Activated T-cell treated with anti-CD3 and anti-CD28 coated beads for 48 hours (primary cell): Measurements from ENCODE around the gene FAM72A.
"Not testable (repeated sequence)": the region's sequence is repeated elsewhere in the genome, so short reads cannot be mapped to it uniquely, and the experiment has no call there.

Experiments used
- DNase-seq: peaks from one replicate; pipeline ENCODE4 v3.0.0-alpha.2; 2020; ENCODE audit warnings: low read depth

Gene FAM72A

DNA sequence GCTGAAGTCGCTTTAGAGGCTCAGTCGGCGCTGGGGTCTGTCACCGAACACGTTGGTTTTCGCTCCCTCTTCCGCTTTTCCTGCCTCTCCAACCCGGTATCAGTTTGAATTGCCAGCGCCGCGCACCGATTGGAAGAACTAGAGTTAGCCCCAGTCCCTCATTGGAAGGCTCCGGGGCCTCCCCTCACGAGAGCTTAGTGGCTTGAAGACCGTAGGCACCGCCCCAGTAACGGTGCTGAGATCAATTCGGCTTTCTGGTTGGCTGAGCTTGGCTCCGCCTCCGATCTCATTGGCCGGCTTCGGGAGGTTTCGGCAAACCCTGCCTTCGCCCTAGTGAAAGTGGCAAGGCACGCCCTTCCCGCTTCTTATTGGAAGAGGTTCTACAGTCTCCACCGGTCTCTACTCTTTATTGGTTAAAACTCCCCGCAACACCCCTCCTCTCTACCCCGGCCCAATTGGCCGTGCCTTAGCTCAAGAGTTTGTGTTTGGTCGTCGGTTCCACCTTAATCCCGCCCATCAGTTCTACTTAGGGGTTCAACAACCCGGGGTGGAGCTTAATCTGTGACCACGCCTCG lies at the start of gene FAM72A:
Gene FAM72A, minus strand, starts transcription at position 51 of the 575 bp plus-strand sequence. CDS start 814 bp downstream, outside the sequence.
- peak; percentile 92 for DNase-seq

DNA sequence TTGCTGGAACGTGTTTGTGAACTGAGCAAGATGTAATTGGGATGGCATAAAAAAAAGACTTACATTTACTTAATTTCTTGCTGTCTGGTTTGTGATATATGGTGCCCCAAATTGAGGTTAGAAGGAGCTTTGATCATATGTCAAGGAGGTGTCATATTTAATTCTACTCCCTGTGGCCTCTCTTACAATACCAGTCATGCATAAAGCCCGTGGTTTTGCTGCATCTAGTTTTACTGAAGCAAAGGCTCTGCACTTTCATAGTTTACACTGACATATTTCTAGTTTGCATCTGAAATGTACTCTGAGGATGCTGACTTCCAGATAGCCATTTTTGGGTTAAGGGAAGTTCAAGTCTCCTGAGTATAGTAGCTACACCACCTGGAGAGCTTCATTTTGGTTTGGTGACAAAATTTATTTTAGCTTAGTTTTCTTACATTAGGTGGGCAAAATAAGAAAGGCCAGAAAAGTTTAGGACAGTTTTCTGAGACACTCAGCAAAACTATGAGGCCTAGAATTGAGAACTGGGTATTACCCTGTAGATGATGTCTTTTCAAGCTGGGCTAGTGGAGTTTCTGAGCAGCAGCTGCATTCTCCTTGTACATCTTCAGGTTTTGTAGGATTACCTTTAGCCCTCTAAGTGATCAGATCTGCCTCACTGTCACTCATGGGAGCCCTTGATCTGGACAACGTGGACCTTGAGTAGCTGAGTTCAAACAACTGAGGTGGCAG lies 48.5 kb upstream of the FAM72A start:
- DNase-seq, result not testable (repeated sequence)

DNA sequence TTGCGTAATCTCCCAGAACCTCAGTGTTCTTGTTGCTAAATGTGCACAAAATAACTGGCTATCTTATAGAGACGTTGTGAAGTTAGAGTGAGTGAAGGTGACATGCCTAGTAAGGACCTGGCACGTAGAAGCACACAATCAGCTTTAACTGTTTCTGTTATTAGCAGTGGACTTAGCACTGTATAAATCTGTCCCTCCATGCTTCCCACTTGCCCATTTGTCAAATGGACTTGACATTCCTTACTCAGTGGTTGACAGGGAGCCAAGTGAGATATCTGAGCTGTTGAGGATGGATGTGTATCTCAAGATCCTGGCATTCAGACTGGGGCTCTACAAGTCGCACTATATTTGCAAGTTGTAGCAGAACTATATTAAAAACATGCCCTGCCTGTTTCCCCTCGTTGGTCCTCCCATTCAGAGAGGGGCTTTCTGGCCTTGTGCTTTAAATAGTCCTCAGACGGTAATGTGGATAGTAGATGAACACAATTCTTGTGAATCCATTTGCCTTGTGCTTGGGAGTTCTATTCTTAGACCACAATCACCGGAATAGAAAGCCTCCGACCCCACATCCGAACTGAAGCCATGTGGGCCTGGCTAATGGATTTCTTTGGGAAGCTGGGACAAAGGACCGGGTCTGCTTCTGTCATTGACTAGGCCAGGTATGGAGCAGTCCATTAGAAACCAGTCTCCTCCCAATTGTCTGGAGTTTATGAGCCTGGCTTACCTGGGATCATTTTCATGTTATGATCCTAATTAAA lies 43.7 kb upstream of the FAM72A start:
- DNase-seq, result not testable (repeated sequence)

DNA sequence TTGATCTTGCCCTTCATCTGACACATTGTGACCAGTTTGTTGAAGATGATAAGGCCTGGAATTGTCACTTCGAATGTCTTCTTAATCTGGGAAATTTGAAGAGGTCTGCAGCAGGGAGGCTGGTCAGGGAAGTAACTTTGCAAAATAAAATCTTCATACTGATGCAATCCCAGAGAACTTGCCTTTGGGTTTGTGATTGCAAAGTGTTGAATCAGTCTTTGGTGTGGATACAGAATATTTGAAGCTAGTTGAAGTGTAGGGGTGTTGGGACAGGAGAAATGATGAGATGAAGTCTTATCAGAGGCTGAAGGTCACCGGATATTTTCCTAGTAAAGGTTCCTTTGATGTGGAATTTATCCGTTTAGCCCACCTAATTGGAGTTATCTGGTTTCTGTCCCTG lies 42.8 kb upstream of the FAM72A start:
- not testable (repeated sequence) for DNase-seq

DNA sequence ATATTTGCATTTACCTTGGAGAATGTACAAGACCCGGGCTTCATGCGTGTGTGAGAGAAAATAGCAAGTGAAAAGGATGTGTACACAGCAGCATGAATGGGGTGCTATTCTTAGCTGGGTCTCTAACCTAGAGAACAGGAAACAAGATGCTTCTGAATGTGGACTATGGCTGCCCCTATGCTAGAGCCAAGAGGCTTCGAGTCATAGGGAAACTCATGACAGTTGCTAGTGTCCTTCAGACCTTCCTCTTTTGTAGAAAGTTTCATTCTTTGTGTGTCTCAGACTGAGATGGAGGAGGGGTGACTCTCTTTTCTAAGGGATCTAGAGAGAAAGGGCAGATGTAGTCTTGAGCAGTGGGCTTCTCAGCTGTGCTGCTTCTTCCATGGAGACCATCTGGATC lies 40.7 kb upstream of the FAM72A start:
- not testable (repeated sequence) for DNase-seq

DNA sequence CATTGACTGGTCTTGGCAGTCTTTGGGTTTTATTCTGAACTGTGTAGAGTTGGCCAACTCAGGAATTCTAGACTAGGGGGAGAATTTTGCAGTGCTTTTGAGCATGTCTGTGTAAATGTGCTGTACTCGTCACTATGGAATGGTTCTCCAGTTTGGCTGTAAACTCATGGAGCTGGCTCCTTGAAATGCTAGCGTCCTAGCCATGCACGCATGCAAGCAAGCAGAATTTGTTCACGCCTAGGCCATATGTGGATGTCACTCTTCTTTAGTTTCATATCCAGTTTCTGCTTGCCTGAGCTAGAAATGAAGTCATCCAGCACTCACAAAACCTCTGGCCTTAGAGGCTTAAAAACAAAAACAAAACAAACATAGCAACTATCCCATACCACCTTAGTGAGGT lies 37.6 kb upstream of the FAM72A start:
- DNase-seq, result not testable (repeated sequence)

DNA sequence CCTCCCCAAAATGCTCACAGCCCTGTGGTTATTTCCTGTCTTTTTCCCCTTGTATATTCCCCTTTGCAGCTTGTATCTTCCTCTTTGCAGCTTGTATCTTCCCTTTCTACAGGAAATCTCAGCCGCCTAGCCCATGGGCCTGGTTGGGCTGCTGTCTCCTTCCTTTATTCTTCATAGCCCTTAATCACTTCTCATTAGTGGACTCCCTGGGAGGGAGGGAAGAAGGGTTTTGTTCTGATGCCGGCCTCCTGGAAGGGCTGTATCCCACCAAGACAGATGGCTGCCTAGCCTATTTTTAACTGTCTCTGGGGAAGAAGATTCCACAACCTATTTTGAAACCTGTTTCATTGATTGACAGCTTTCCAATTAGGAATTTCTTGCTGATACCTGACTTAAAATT lies 32.6 kb upstream of the FAM72A start:
- not testable (repeated sequence) for DNase-seq

DNA sequence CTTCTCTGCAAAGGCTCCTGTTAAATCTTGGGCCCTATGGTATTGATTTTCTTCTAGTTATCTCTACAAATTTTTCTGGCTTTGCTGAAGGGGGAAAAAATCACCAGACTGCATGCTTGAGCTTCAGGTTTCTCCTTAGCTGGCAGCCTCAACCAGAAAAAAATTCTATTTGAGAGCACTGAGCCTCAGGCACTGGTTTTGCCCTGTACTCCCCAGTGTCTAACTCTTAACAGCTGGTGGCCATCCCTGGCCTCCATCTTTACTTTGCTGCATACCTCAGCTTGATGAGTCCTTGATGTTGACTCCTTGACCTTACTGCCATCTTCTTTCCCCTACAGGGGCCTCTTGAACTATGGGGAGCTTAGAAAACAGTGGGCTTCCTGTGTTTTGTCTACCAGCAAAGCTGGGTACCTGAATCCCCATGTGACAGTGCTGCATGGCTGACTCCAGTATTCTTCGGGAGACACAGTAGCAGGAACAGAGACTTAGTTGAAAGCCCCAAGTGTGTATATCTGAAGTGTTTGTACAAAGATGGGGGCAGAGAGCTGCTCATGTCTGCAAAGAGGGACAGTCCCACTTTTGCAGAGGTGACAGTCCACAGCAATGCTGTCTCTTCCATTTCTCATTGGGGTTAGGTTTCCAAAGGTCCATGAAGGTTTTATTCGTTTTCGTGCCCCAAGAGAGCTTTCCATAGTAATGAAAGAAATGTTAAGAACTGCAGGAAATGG lies 31.7 kb upstream of the FAM72A start:
- DNase-seq, result not testable (repeated sequence)

DNA sequence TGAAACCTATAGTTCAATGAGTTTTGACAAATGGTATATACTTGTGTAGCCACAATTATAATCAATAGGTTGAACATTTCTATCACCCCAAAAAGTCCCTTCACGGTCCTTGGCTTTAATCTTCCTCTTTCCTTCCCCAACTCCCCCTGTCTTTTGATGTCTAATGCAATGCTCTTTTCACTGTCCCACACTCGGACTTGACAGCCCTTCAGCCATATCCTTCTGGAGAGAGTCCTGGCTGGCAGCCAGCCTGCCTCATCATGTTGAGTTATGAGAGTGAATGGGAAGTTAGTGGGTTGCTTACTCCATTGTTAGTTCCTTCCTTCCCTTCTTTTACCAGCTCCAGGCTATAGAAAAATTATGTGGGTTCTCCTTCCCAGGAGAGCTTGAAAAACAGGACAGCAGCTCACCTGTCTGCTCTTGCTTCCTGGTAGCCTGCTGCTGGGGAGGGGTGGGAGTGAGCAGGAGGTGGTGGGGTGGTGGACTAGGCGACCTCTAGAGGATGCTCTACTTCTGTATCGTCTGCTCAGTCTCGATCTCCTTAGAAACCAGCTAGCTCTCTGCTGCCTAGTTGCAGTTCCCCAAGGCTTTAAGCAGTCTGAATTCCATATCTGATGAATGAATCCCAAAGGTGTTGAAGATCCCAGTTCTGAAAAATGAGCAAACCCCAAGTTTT lies 30.5 kb upstream of the FAM72A start:
- not testable (repeated sequence) for DNase-seq

DNA sequence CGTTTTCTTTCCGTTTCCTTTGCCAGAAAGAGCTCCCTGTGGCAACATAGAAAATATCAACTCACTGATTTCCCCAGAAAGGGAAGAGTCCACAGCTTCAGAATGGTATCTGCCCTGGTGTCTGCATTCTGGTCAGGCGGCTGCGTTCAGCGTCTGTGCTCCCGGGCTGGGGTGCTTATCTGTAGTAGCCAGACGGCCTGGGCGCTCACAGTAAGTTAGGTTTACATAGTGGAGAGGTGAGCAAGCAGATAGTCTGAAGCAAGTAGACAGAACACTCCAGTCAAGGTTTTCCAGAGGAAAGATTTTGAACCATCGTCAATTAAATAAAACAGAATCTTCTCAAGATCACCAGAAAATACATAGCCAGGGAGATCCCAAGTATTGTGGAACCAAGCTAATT lies 29.4 kb upstream of the FAM72A start:
- DNase-seq, result not testable (repeated sequence)

DNA sequence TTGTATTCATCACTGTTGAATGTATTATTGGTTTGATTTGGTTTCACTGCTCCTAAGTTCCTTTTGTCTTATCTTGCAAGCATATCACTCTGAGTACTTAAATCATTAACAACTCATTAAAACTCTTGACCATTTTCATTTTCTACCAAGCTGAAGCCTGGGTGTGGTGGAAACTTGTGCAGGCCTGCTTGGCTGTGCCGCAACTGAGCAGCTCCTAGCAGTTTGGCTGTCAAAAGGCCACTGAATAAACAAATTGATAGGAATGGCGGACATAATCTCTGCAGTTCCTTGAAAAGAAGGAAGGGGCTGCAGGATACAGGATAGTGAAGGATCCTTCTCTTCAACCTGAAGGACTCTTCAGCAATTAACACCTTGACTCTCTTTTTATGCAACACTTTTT lies 26.6 kb upstream of the FAM72A start:
- DNase-seq, result not testable (repeated sequence)

DNA sequence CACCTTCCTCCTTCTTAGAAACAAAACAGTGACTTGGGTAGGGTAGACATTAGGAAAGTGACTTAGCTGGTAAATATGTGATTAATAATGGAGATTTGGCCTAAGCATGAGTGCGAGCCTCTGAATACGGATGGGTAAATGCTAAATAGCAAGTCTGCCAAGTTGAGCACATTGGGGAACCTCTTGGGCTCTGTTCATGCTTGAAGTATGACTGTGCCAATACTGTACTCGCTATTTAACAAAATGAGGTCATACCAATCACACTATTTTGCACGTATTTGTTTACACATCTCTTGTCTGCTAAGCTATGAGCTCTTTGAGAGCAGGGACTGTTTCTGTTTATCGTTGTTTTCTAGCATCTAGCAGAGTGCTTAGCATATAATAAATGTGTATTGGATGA lies 24.2 kb upstream of the FAM72A start:
- DNase-seq, result not testable (repeated sequence)

DNA sequence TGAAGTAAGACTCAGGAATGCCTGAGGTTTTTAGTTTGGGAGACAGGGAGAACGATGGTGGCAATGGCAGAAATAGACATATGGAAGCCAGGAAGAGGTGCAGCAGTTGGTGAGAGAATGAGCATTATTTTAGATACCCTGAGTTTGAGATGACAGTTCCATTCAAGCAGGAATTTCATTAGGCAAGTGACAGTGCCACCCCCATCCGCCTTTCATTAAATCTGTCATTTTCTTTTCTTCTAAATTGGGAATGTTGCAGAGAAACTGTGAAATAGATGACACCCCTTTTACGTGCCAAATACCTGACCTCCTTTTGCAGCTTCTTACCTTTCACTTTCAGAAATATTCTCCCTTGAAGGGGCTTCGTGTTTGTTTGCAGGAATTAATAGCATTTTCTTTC lies 22.7 kb upstream of the FAM72A start:
- not testable (repeated sequence) for DNase-seq

DNA sequence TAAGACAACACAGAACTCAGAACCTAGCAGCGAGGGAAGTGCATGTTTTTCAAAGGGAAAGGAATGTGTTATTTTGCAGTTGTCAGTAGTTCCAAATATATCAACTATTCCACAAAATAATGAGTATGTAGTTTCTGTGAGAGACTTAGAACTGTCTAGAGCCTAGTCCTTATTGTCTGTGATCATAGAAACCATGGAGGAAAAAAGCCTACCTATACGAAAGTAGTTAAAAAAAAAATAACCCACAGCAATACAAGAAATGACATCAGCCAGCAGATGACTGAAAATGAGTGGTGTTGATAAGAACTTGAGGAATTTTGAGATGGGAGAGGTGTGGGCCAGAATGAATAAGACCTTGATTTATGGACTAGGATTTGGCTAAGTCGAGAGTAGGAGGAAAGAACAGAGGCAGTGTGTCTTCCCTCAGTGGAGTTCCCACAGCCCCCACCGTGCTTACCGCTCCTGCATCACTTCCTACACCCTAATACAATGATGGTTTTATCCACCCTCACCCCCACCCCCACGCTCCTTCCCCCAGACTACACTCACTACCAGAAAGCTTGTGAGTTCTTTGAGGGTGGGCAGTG lies 21.6 kb upstream of the FAM72A start:
- DNase-seq, result not testable (repeated sequence)

DNA sequence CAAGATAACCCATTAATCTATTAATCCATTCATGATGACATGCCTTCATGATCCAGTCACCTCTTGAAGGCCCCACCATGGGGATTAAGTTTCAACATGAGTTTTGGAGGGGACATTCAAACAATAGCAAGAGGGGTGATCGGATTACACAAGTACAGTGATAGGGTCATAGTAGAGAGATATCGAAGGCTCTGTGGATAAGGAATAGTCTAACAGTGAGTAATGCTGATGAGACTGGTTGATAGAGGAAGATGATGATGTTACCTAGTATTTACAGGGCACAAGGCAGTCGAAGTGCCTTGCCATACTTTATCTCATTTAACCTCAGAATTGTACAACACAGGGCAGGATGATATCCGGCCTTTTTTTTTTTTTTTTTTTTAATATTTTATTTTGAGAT lies 18.9 kb upstream of the FAM72A start:
- DNase-seq, result not testable (repeated sequence)

DNA sequence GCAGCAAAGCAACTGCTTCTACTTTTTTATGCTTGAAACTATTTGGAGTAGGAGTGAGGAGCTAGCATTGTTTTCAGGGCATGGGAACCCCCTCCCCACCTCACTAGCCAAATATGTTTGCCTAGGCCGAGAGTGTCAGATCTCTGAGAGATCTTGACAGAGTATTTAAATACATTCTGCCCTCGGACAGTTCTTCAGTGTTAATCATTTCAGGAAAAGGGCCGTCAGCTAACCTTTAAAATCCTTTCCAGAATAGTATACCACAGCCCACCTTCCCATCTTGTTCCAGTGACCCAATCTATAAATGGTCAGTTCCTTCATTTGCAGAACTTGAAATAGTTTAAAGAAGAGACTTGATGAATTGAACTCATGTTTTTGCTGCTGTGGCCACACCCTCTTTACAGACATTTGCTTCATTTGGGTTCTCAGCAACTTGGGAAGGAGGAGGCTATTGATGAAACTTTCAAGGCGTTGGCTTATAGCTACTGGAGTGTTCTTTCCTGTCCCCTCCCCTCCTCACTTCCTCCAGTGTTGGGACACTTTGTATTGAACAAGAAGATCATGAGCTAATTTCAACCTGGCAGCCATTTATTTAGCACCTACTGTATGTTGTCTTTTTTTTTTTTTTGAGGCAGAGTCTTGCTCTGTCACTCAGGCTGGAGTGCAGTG lies 17.8 kb upstream of the FAM72A start:
- not testable (repeated sequence) for DNase-seq

DNA sequence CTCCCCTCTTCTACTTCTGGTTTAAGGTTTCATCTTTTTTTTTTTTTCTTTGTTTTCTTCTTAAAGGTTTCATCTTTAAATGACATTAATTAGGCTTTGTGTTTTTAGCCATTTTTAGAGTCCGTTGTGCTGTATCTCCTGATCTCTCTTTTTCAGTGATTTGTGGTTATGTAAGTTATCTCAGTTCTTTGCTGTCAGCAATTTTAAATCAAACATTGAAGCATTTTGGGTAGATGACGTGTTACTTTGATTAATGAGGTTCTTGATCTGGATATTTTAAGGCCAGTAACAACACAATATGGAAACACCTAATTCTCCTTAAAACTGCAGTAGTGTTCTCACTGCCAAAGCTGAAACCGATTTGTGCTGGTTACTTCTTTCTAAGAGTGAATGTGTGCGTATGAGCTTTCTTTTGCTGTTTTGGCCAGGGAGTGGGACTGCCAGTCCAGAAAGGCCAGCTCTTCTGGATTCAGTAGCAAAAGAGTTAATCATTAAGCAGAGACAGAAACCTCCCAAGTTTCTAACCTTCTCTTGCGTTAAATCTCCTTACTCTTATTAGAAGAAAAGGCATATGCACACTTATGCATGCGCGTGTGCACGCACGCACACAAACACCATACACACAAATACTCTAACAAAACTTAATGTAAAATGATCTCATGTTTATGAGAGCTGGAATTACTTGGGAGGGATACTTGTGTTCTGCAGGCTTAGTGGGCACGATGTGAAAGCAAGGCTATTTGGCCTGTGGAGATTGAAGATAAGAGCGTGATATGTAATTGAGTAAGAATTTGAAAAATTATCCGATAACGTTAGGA lies 17.1 kb upstream of the FAM72A start:
- not testable (repeated sequence) for DNase-seq

DNA sequence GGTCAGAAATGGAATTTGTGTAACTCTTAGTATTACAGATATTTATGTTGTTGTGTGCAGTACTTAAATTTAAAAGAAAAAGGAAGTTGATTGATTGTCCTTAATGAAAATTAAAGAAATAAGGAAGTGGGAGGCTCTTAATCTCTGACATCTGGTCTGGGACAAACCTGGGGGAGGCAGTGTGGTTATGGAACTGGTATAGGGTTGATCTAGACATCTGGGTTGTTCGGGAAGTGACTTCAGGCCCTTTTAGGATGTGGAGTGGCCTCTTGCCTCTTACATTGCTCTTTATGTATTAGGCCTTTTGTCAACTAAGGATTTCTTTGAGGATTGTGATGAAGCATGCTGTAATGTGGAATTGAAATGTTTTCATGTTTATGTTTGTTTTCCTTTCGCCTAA lies 16.1 kb upstream of the FAM72A start:
- not testable (repeated sequence) for DNase-seq

DNA sequence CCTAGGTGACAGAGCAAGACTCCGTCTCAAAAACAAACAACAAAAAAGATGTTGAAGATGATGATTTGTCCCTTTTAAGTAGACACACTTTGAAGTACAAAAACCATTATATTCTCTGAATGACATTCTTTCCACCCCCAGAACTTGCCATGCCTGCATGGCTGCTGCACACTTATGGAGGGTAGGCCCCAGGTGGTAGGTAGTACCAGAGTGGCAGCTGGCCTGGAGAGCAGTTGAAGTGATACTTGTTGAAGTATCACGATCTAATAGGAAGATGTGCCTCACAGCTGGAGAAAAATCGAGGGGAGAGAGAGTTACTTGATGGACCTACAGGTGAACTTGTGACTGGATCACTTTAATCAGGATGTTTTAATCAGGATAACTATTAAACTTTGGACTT lies 15.6 kb upstream of the FAM72A start:
- DNase-seq, result not testable (repeated sequence)
